Liver (tissue), 3 donors: ENCODE results near the gene MARCKS.

Experiments
- ATF3 ChIP-seq: IDR thresholded peaks from 2 replicates; pipeline ENCODE4 v1.6.1; 2016; ENCODE audit warnings: antibody characterized with exemption
- CTCF ChIP-seq: fragments of 150-350 bp; IDR thresholded peaks from 2 replicates; pipeline ENCODE4 v1.5.1; 2017; ENCODE audit warnings: improper control_type of control experiment, low read depth, low read length; ENCODE audit not compliant: missing input control
- FOXA1 ChIP-seq: IDR thresholded peaks from 2 replicates; pipeline ENCODE4 v1.6.1; 2016; ENCODE audit warnings: antibody characterized with exemption
- FOXA2 ChIP-seq: IDR thresholded peaks from 2 replicates; pipeline ENCODE4 v1.6.1; 2016; ENCODE audit warnings: antibody characterized with exemption
- GABPA ChIP-seq, 2 donors: IDR thresholded peaks in 1 of 2; conservative IDR thresholded peaks in 1 of 2; 2 replicates each; pipeline ENCODE4 v1.6.1; 2016; ENCODE audit warnings: antibody characterized with exemption in 2 of 2, mild to moderate bottlenecking in 1 of 2, moderate library complexity in 1 of 2
- MAX ChIP-seq: IDR thresholded peaks from 2 replicates; pipeline ENCODE4 v1.6.1; 2016; ENCODE audit warnings: antibody characterized with exemption
- REST ChIP-seq: IDR thresholded peaks from 2 replicates; pipeline ENCODE4 v1.6.1; 2016; ENCODE audit warnings: antibody characterized with exemption, mild to moderate bottlenecking
- SP1 ChIP-seq: IDR thresholded peaks from 2 replicates; pipeline ENCODE4 v1.6.1; 2018; ENCODE audit warnings: antibody characterized with exemption, mild to moderate bottlenecking
- TAF1 ChIP-seq: conservative IDR thresholded peaks from 2 replicates; pipeline ENCODE4 v1.6.1; 2016; ENCODE audit warnings: antibody characterized with exemption, mild to moderate bottlenecking
- donor health status: healthy.
- donor health status: healthy.

- TF ChIP-seq CTCF, result no peak
- no peak for TF ChIP-seq REST
- no peak for TF ChIP-seq SP1
- TF ChIP-seq MAX, result no peak
- no peak for TF ChIP-seq ATF3
- no peak for TF ChIP-seq FOXA1
- TF ChIP-seq FOXA2, result no peak
- TF ChIP-seq TAF1, result no peak
- TF ChIP-seq GABPA (IDR thresholded peaks at IDR 0.05 in 1 of 2, conservative IDR thresholded peaks at IDR 0.05 in 1 of 2), result no peak
Observed at GRCh38 chr6:113901482-113901881, 44.3 kb downstream of the MARCKS start.
